ENCODE data around the gene SELENOH. TPM values are rescaled to one million over a fixed set of nuclear protein-coding genes. Genes with fewer than 3 reads are reported as not detected.

SELENOH gene
- total and polyA plus RNA-seq, 7 donors, result 130 to 188 (median 149) TPM

- TF ChIP-seq POLR2A (IDR thresholded peaks at IDR 0.05) (no peak), EP300 (IDR thresholded peaks at IDR 0.05) (no peak), POLR2AphosphoS5 (IDR thresholded peaks at IDR 0.05) (no peak), CTCF (IDR thresholded peaks at IDR 0.05) (no peak)
- H3K36me3 ChIP-seq, result no peaks in the 10 kb centered on the region
- no peaks in the 10 kb centered on the region for H3K9me3 ChIP-seq
- DNase-seq, result no peak
- no peak overlapping the region for H3K4me3 ChIP-seq
- 98% methylated on average over 30 of the region's 30 CpGs for WGBS, 2 donors
- no peaks in the 10 kb centered on the region for H3K27me3 ChIP-seq
- H3K4me1 ChIP-seq, result no peaks in the 10 kb centered on the region
- H3K27ac ChIP-seq, result no peak overlapping the region
- intact Hi-C loops (cut with DNase I), result no loop called here
These were observed 11.7 kb downstream of the SELENOH start for GRCh38 chr11:57752954-57753353.

GRCh38 chr11:57758174-57758573 lies 16.9 kb downstream of the SELENOH start:
- Histone ChIP-seq H3K4me3 (no peak overlapping the region), H3K36me3 (no peaks in the 10 kb centered on the region), H3K9me3 (no peaks in the 10 kb centered on the region), H3K4me1 (peaks cover 0 to 3% (median 0%) of the 10 kb centered on the region in 4 donors), H3K27ac (no peak overlapping the region), H3K27me3 (no peaks in the 10 kb centered on the region)
- intact Hi-C loops (cut with DNase I), result no loop called here
- WGBS, 2 donors, result 89 to 94% methylated on average over 3 of the region's 3 CpGs
- no peak for DNase-seq
- TF ChIP-seq POLR2A (IDR thresholded peaks at IDR 0.05) (no peak), CTCF (IDR thresholded peaks at IDR 0.05) (no peak), EP300 (IDR thresholded peaks at IDR 0.05) (no peak), POLR2AphosphoS5 (IDR thresholded peaks at IDR 0.05) (no peak)

- Histone ChIP-seq H3K27ac (peak within 1 kb of the TSS; percentile 87 to 94 (median 90)), H3K27me3 (no peaks in the 10 kb centered on the region), H3K4me1 (peaks cover 0 to 29% (median 28%) of the 10 kb centered on the region in 4 donors), H3K36me3 (no peaks in the 10 kb centered on the region), H3K4me3 (peak within 1 kb of the TSS; percentile 58 to 63 (median 60)), H3K9me3 (no peaks in the 10 kb centered on the region)
- no peak for TF ChIP-seq CTCF (IDR thresholded peaks at IDR 0.05)
- TF ChIP-seq POLR2AphosphoS5 (IDR thresholded peaks at IDR 0.05), result peak; percentile 89 to 96 (median 93)
- TF ChIP-seq EP300 (IDR thresholded peaks at IDR 0.05), result peak in 2 of 4 donors; percentile 13 to 28
- TF ChIP-seq POLR2A (IDR thresholded peaks at IDR 0.05), result peak; percentile 82 to 94
- WGBS, 2 donors, result 4 to 13% methylated on average over 13 of the region's 13 CpGs
- intact Hi-C loops (cut with DNase I), result loop anchor here (2.0 to 5.0 kb wide), 4 partner anchors 17 to 94 kb away; partner anchors contain the start of genes MED19, TMX2 and ZDHHC5
- DNase-seq, result peak; percentile 97
These were observed 20.3 kb downstream of the SELENOH start, which contains the start of gene CTNND1 for GRCh38 chr11:57761301-57762234. Gene CTNND1, plus strand, starts transcription at chr11:57761802. Its CDS starts 29,677 bp downstream, at chr11:57791479.

- H3K9me3 ChIP-seq, result no peaks in the 10 kb centered on the region
- no peaks in the 10 kb centered on the region for H3K27me3 ChIP-seq
- no peak for DNase-seq
- H3K27ac ChIP-seq, result peak overlapping the region; percentile 87 to 94 (median 90)
- TF ChIP-seq EP300 (IDR thresholded peaks at IDR 0.05), result no peak
- no peak for TF ChIP-seq POLR2A (IDR thresholded peaks at IDR 0.05)
- TF ChIP-seq CTCF (IDR thresholded peaks at IDR 0.05), result no peak
- TF ChIP-seq POLR2AphosphoS5 (IDR thresholded peaks at IDR 0.05), result no peak
- H3K4me3 ChIP-seq, result peak overlapping the region; percentile 58 to 63 (median 60)
- WGBS, 2 donors, result 4 to 10% methylated on average over 9 of the region's 9 CpGs
- intact Hi-C loops (cut with DNase I), result loop anchor here (2.0 to 5.0 kb wide), 4 partner anchors 16 to 95 kb away; partner anchors contain the start of genes MED19, TMX2 and ZDHHC5
- H3K4me1 ChIP-seq, result peaks cover 0 to 37% (median 36%) of the 10 kb centered on the region in 4 donors
- H3K36me3 ChIP-seq, result no peaks in the 10 kb centered on the region
These were observed 21.1 kb downstream of the SELENOH start for GRCh38 chr11:57762235-57762861.

Measured in sigmoid colon (tissue), 7 donors.